AG08396 (cell line): ENCODE data around the gene PPIH.
"Not testable (repeated sequence)": the region's sequence is repeated elsewhere in the genome, so short reads cannot be mapped to it uniquely, and the experiment has no call there.

ENCODE experiments used
- DNase-seq: peaks from one replicate; pipeline ENCODE4 v3.0.0; 2012; ENCODE audit warnings: low spot score, mixed read lengths

The PPIH gene

DNA sequence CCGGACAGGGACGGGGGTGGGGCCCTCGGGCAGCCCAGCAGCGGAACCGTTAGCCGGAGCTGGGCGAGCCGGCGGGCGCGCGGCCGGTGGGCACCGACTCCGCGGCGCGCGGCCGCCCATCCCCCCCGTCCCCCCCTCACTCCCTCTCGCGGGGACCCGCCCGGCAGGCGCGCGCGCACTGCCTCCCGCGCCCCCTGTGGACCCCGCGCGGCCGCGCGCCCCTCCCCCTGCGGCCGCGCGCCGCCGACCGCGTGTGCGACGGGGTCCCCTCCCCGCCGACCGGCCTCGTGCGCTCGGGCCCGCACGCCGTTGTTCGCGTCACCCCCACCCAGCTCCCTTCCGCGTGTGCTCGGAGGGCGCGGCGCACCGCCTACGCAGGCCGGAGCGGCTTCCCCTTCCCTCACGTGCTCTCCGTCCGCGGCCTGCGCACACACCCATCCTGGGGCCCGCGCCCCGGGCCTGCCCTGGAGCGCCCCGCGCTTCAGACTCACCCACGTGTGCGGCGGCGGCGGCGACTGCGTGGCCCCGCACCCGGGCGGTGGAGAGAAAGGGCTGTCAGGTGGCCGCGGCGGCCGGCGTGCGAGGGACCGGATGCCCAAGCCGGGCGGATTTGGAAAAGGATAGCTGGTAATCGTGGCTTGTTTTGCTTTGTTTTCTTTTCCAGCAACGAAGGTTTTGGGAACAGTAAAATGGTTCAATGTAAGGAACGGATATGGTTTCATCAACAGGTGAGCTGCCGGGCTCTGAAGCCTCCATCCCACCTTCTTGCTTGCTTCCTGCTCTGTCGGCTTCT lies 24.7 kb downstream of the PPIH start:
- DNase-seq = peak; percentile 83

DNA sequence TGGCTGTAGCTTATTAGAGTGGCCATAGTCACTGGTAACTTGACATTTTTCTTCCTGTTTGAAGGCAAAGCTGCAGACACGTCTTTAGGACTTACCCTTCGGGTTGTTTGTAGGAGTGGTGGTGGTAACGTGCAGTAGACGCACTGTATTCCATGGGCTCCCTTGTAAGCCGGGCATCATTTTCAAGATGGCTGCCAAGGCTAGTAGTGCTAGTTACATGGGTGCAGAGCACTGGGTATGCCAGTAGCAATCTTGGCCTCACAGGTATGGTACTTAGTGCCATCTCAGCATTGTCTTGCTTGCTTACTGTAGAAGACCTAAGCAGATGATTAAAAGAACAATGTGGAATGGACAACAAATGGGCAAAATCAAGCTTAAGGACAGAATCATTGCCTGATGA lies 25.9 kb downstream of the PPIH start:
- no peak for DNase-seq

DNA sequence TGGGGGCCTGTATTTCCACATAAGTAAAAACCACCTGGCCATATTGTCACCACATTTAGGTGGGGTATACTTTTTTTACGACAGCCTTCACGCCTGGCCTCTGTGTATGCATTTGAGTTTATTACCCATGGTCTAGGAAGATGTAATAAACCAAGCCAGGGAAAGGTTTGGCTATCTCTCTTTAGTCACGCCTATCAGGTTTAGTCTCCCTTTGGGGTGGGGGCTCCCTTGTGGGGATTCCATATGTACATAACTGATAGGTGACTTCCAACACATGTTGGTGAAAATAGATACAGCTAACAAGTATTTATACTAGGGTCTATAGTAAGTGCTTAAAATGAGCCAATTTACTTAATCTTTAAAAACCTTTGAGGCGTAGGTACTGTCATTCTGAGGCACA lies 28.2 kb downstream of the PPIH start:
- no peak for DNase-seq

DNA sequence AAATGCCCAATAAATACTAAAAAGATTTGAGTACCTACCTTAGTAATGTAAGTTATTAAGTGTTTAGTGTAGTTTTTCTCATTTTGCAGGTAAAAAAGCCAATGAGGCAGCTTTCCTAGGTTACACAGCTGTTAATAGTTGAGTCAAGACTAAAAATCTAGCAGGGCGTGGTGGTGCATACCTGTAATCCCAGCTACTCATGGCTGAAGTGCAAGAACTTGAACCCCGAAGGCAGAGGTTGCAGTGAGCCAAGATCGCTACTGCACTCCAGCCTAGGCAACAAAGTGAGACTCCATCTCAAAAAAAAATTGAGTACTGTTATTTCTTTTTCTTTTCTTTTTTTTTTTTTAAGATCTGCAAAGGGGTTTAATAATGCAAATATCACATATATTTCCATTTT lies 31.7 kb downstream of the PPIH start:
- no peak for DNase-seq

DNA sequence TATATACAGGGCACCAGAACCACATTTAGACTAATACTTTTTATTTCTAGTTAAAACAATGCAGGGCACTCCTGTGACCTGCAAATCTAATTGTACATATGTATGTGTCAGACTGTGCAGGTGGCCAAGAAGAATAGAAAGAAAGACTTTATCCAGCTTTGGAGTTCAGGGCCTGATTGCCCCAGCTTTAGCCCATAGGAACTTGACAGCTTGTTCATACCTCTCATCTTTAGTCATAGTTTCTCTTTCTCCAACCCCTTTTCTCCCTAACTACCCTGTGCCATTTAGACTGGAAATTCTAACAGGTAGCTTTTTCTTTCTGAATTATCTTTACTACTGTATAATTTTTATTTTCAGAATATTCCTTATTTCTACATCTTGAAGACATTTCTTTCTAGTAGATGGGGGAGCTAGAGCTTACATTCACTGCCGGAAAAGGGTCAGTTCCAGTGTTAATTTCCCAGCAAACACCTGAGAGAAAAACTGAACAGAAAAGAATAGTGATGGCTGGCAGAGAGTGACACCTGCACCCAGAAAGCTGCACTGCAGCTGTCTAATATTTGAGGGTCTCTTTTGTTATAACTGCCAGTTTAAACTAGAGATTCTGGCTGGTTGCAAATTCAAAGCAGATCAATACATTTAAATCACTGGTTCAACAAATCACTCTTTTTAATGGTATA lies 32.4 kb downstream of the PPIH start:
- no peak for DNase-seq

DNA sequence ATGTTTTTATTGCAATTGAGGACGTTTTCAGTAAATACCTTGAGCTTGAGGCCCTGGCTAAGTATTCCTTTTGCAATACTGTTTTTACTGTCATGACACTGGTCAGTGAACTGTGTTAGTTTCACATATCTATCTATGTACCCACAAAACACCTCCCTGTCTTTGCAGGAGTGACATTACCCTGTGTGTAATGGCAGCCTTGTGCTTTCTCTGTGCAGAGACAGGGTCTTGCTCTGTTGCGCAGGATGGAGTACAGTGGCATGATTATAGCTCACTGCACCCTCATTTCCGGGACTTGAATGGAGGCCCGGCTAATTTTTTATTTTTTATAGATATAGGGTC lies 32.9 kb downstream of the PPIH start:
- no peak for DNase-seq

DNA sequence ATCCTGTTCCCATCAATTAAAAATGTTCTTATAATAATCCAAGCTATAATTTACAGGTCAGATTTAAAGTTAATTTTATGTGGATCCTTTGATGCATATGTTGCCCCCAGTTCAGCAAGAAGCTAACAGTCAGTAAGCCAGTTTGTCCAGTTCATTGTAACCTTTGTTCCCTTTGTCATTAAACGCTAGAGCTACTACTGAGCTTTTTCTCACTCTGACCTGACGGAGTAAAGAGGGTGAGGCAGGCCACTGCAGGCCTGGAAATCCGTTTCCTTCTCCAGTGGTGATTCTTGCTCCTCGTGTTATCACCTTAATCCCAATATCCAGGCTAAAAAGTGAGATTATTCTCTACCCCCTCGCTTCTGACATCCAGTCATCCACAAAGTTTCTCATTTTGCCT lies 34.2 kb downstream of the PPIH start:
- DNase-seq = no peak

DNA sequence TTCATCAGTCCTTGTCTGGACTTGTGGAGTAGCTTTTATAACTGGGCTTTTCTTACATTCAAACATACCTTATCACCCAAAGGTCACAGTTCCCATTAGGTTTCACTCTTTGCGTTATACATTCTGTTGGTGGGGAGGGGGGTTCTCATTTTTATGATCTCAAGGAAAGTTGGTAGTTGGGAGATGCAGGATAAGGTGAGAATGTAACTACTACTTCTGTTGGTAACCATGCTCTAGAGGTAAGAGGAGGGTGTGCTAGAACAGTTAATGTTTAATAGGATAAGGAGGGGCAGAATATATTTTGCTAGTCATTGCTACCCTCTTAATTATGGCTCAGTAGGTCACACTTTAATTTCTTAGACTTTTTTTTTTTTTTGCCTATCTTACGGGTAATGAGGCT lies 34.7 kb downstream of the PPIH start:
- DNase-seq = no peak

DNA sequence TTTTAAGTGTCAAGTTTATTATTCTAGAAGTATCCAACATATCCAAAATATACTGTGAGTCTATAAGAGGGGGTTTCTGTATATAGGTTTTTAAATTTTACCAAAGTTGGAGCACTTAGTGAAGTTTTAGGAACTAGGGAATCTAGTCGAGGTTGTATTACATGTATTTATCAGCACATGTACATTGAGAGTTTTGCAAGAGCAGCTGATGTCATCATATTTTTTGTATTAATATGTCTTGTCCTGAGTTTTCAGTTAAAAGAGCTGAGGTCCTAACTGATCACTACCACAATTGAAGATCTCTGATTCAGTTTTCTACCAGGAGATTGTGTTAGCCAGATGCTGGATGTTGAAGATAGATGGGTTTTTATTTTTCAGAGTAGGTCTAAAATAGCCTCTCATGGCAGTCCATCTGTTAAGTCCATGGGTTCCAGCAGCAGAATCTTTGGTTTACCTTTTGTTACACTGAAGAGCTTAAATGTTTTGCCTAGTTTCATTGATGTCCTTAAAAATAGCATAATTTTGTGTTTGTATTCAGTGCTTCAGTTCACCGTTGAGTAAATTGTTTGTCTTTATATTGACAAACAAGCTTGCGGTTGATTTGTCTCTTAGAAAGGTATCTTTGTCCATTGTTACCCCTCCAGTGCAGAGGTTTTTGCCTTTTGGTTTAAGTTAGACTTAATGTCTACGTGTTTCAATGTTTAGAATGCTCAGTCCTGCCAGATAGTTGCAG lies 40.0 kb downstream of the PPIH start:
- no peak for DNase-seq

DNA sequence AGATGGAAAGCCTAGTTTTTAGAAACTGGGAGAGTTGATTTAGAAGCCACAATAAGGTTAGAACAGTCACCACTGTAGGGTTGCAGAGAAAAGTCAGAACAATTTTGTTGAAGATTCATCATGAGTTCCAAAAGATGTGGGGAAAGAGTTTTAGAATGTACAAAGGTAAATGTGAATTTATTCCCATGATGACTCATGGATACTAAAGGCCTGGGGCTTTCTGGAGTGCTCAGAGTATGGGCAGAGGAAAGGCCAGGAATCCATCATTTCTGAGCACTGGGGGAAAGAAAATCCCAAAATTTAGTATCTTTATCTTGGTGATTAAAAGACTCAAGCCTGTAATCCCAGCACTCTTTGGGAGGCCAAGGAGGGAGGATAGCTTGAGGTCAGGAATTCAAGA lies 41.8 kb downstream of the PPIH start:
- DNase-seq = no peak

DNA sequence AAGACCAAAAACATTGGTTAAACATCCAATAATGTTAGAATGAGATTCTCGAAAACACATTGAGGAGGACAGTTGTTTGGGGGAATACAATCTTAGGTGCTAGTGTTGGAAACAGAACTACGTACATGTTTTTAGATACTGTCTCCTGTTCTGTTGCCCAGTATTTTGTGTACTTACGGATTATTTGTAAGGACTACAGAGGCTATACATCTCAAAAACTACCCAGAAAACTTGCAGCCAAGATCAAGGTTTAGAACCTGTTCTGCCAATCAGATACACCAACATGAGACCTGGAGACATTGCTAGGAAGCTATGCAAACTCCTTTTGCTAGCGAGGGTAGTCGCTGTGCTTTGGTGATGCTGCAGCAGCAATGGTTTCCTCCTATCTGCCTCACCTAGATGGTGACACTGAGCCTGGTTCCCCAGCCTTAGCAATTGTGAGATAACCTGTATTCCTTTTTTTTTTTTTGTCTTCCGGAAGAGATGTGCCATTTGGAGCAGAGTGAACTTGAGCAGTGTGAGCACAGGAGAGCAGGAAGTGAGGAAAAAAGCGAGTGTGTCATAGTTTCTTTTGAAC lies 45.8 kb downstream of the PPIH start:
- DNase-seq = no peak

DNA sequence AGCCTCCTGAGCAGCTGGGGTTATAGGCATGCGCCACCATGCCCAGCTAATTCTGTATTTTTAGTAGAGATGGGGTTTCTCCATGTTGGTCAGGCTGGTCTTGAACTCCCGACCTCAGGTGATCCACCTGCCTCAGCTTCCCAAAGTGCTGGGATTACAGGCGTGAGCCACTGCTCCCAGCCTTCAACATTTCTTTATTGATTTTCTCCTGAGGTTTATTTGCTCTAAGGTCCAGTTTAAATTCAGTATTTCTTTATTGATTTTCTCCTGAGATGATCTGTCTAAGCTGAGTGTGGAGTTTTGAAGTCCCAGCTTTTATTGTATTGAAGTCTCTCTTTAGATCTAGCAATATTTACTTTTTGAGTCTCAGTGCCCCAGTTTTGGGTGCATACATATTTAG lies 54.6 kb downstream of the PPIH start:
- DNase-seq = not testable (repeated sequence)

DNA sequence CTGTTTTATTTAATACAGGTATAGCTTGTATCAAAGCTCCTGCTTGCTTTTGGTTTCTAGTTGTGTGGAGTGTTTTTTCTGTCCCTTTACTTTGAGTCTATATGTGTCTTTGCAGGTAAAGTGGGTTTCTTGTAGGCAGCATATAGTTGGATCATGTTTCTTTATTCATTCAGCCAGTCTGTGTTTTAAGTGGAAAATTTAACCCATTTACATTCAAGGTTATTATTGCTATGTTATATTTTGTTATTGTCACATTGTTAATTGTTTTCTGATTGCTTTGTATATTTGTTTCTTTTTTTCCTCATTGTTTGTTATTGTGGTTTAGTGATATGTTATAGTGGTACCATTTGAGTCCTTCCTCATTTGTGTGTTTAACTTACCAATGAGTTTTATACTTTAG lies 55.1 kb downstream of the PPIH start:
- no peak for DNase-seq

DNA sequence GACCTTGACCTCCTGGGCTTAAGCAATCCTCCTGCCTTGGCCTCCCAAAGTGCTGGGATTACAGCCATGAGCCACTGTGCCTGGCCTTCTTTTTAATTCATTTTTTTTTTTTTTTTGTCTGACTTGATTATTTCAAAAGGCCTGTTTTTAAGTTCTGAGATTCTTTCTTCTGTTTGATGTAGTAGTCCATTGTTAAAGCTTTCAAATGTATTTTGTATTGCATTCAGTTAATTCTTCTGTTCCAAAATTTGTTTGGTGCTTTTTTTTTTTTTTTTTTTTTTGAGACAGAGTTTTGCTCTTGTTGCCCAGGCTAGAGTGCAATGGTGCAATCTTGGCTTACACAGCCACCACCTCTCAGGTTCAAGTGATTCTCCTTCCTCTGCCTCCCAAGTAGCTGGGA lies 56.2 kb downstream of the PPIH start:
- not testable (repeated sequence) for DNase-seq

DNA sequence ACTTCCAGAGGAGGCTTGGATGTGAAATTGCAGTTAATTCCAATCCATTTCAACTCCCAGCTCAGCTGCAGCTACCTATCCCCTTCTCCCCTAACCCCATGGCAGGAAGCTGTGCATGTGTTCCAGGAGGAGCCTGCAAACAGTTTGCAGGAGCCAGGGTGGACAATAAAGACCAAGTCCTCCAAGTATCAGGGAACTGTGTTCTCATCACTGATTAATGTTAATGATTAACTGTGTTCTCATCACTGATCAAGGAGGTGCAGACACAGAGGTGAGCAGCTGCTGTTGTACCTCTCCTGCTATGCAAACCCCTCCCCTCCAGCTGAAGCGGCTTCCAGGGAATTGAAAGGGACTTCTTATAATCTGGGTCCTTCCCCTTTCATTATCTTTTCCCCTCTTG lies 62.6 kb downstream of the PPIH start:
- DNase-seq = no peak

DNA sequence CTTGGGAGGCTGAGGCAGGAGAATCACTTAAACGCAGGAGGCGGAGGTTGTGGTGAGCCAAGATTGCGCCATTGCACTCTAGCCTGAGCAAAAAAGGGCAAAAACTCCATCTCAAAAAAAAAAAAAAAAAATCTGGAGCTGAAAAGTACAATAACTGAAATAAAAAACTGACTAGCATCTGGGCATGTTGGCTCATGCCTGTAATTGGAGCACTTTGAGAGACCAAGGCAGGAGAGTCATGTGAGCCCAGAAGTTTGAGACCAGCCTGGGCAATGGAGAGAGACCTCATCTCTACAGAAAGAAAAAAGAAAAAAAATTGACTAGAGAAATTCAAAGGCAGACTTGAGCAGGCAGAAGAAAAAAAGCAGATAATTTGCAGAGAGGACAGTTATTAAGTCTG lies 63.7 kb downstream of the PPIH start:
- no peak for DNase-seq

DNA sequence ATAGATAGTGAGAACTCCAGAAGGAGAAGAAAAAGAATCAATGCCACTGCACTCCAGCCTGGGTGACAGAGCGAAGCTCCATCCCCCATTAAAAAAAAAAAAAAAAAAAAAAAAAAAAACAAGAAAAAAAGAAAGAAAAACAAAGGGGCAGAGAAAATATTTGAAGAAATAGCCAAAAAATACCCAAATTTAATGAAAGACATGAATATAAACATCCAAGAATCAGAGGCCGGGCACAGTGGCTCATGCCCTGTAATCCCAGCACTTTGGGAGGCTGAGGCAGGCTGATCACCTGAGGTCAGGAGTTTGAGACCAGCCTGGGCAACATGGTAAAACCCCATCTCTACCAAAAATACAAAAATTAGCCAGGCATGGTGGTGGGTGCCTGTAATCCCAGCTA lies 64.2 kb downstream of the PPIH start:
- DNase-seq = not testable (repeated sequence)

DNA sequence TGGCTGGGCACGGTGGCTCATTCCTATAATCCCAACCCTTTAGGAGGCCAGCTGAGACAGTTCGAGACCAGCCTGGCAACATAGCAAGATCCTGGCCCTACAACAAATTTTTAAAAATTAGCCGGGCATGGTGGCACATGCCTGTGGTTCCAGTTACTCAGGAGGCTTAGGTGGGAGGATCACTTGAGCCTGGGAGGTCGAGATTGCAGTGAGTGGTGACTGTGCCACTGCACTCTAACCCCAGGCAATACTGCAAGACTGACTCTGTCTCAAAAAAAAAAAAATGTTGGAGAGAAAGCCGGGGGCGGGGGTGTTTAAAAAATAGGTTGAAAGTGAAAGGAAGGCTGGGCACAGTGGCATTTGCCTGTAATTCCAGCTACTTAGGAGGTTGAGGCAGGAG lies 65.3 kb downstream of the PPIH start:
- no peak for DNase-seq

DNA sequence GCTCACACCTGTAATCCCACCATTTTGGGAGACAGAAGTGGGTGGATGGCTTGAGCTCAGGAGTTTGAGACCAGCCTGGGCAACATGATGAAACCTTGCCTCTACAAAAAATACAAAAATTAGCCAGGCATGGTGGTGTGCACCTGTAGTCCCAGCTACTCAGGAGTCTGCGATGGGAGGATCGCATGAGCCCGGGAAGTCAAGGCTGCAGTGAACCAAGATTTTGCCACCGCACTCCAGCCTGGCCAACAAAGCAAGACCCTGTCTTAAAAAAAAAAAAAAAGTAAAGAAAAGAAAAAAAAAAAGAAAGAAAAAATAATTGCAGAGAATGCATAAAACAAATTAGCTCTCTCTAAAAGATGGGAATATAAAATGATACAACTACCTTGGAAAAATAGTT lies 67.6 kb downstream of the PPIH start:
- not testable (repeated sequence) for DNase-seq
